ENCODE results near the gene MYF6.

GRCh38 chr12:80692114-80692513 lies 15.3 kb upstream of the MYF6 start:
- no peak for TF ChIP-seq EZH2 (IDR thresholded peaks at IDR 0.05)
- no peak for TF ChIP-seq CTCF (IDR thresholded peaks at IDR 0.05)
- no peak for TF ChIP-seq EZH2phosphoT487 (IDR thresholded peaks at IDR 0.05)

All from neural progenitor cell (in vitro differentiated cells).